Ovary (tissue), 9 donors: Measurements from ENCODE around the gene SBNO1. TPM values are rescaled to one million over a fixed set of nuclear protein-coding genes. Genes with fewer than 3 reads are reported as not detected.
A peak's percentile ranks its signal among the peaks of the same experiment; 100 is the strongest.

Experiments used
- DNase-seq, 5 donors: peaks; one replicate each; pipeline ENCODE4 v3.0.0-alpha.2; 2019 to 2020
- H3K27ac ChIP-seq, 2 donors: fragments of 200-600 bp; one replicate each; pipeline versions ENCODE4 v1.5.1 to v1.8.0; 2019 to 2022
- H3K27me3 ChIP-seq: fragments of 200-600 bp; one replicate; pipeline ENCODE4 v1.8.0; 2022
- H3K36me3 ChIP-seq: fragments of 200-600 bp; sonication (generic); one replicate; pipeline ENCODE4 v1.5.1; 2019
- H3K4me1 ChIP-seq: one replicate; pipeline ENCODE4 v1.8.1; 2013; ENCODE audit warnings: mild to moderate bottlenecking, moderate library complexity; ENCODE audit not compliant: insufficient read depth
- H3K4me3 ChIP-seq: fragments of 200-600 bp; sonication (generic); one replicate; pipeline ENCODE4 v1.5.1; 2017
- H3K9me3 ChIP-seq, 2 donors: fragments of 200-600 bp in 1 of 2; sonication (generic) in 1 of 2; one replicate each; pipeline versions ENCODE4 v1.5.1 to v1.8.1; 2013 to 2019; ENCODE audit warnings: mild to moderate bottlenecking in 1 of 2, moderate library complexity in 1 of 2
- CTCF ChIP-seq, 3 donors: fragments of 450-650 bp in 2 of 3; fragments of 200-600 bp in 1 of 3; IDR thresholded peaks; one replicate each; pipeline versions ENCODE4 v1.5.1 to v1.8.0; 2016 to 2022; ENCODE audit warnings: antibody characterized with exemption in 3 of 3, mild to moderate bottlenecking in 1 of 3
- EP300 ChIP-seq: sonication (generic); formaldehyde crosslinking; IDR thresholded peaks from one replicate; pipeline ENCODE4 v1.6.1; 2017; ENCODE audit warnings: antibody characterized with exemption
- POLR2A ChIP-seq: fragments of 450-650 bp; IDR thresholded peaks from one replicate; pipeline ENCODE4 v1.6.1; 2017; ENCODE audit warnings: antibody characterized with exemption, mild to moderate bottlenecking, moderate library complexity
- WGBS, 3 donors: extraction: QIAGEN DNeasy Blood & Tissue Kit in 1 of 3; methylation state at CpG; one replicate each; pipeline versions ENCODE4 v1.1.5 to v1.1.7; 2013 to 2017; 5-methylcytosine and 5-hydroxymethylcytosine counted together
- intact Hi-C, 4 donors: fragments of 100-400 bp; cut with DNase I; formaldehyde crosslinking; loops; one replicate each; pipeline versions ENCODE4 v1.11.0 to v1.15.1; 2022 to 2023
- polyA plus RNA-seq, 2 donors: library from polyadenylated mRNA; stranded (reverse); fragments of 200-250 nt in 1 of 2; fragments of 350-450 nt in 1 of 2; fragmentation: Illumina TruSeq in 1 of 2; extraction: RNeasy Lipid Tissue Mini Kit (QIAGEN cat#74804) in 1 of 2; gene quantifications; one replicate each; pipeline ENCODE4 v1.2.3, GENCODE V29; 2013 to 2014
- total RNA-seq, 7 donors: library from RNA; depleted of rRNA in 2 of 7; stranded (reverse); fragments of >200 nt in 2 of 7; fragmentation: NEBNext Ultra II Directional in 3 of 7; extraction: Animal tissue kit (Norgen Biotek cat#: 25700) in 3 of 7; gene quantifications; one replicate each; pipeline versions ENCODE4 v1.1.0 to v1.2.4, GENCODE V29; 2016 to 2023
- donor health status: DM: no; HTN: no; CAD: no; lungs with moderate emphysema.
- donor health status: DM: no; HTN: no; CAD: no.
- donor health status: Bipolar disorder and iron deficiency.
- donor health status: DM: yes; HTN: yes; CAD: no.
- donor health status: DM: no; HTN: no; CAD: no.
- donor health status: DM: yes; HTN: yes; CAD: no.

The SBNO1 gene
- total and polyA plus RNA-seq, 9 donors, result 5.7 to 34.0 (median 26.9) TPM

GRCh38 chr12:123398177-123398549, 33.5 kb upstream of the SBNO1 start:
- H3K36me3 ChIP-seq, result no peaks in the 10 kb centered on the region
- H3K9me3 ChIP-seq, result no peaks in the 10 kb centered on the region
- DNase-seq, result no peak
- H3K4me1 ChIP-seq, result peaks cover 12% of the 10 kb centered on the region
- intact Hi-C loops, result no loop called here
- 58 to 65% (median 60%) methylated on average over 10 of the region's 10 CpGs for WGBS, 3 donors
- no peak for TF ChIP-seq CTCF (IDR thresholded peaks at IDR 0.05)
- TF ChIP-seq EP300, result no peak
- TF ChIP-seq POLR2A, result no peak
- no peak overlapping the region for H3K27ac ChIP-seq
- no peaks in the 10 kb centered on the region for H3K27me3 ChIP-seq
- no peak overlapping the region for H3K4me3 ChIP-seq

- Histone ChIP-seq H3K4me3 (no peak overlapping the region), H3K27ac (no peak overlapping the region), H3K9me3 (no peaks in the 10 kb centered on the region), H3K27me3 (no peaks in the 10 kb centered on the region), H3K36me3 (no peaks in the 10 kb centered on the region), H3K4me1 (peaks cover 12% of the 10 kb centered on the region)
- TF ChIP-seq POLR2A (no peak), EP300 (no peak), CTCF (IDR thresholded peaks at IDR 0.05) (no peak)
- WGBS, 3 donors, result 65 to 78% (median 77%) methylated on average over 6 of the region's 6 CpGs
- intact Hi-C loops, result no loop called here
- no peak for DNase-seq
Measured at GRCh38 chr12:123397400-123397799, 32.8 kb upstream of the SBNO1 start.

- Histone ChIP-seq H3K36me3 (no peaks in the 10 kb centered on the region), H3K27me3 (no peaks in the 10 kb centered on the region), H3K4me3 (no peak overlapping the region), H3K9me3 (no peaks in the 10 kb centered on the region), H3K4me1 (peaks cover 12% of the 10 kb centered on the region), H3K27ac (peak overlapping the region in 1 of 2 donors; percentile 29)
- no peak for DNase-seq
- TF ChIP-seq POLR2A (no peak), EP300 (no peak), CTCF (IDR thresholded peaks at IDR 0.05) (no peak)
- intact Hi-C loops, result no loop called here
- 72 to 77% (median 75%) methylated on average over 9 of the region's 9 CpGs for WGBS, 3 donors
Measured at GRCh38 chr12:123396954-123397353, 32.3 kb upstream of the SBNO1 start.

GRCh38 chr12:123396543-123396942, 31.9 kb upstream of the SBNO1 start:
- H3K36me3 ChIP-seq, result no peaks in the 10 kb centered on the region

More at GRCh38 chr12:123396543-123396942, 31.9 kb upstream of the SBNO1 start:
- intact Hi-C loops, result no loop called here
- no peaks in the 10 kb centered on the region for H3K27me3 ChIP-seq
- no peak overlapping the region for H3K4me3 ChIP-seq
- H3K9me3 ChIP-seq, result no peaks in the 10 kb centered on the region
- no peak for DNase-seq
- peaks cover 12% of the 10 kb centered on the region for H3K4me1 ChIP-seq
- 95 to 98% (median 98%) methylated on average over 2 of the region's 2 CpGs for WGBS, 3 donors
- H3K27ac ChIP-seq, result no peak overlapping the region
- TF ChIP-seq EP300 (no peak), POLR2A (no peak), CTCF (IDR thresholded peaks at IDR 0.05) (no peak)
